HL-60/S4 treated with phorbol 12-myristate 13-acetate at 8.2 ng/mL for 4 days and 3 days (cell line): ENCODE data around the gene AGL.
"Not testable (repeated sequence)": the region's sequence is repeated elsewhere in the genome, so short reads cannot be mapped to it uniquely, and the experiment has no call there.

Experiments
- in situ Hi-C: fragments of 300-500 bp; cut with MboI; formaldehyde crosslinking; loops from 2 replicates; pipeline ENCODE4 v1.15.0; 2022; ENCODE audit warnings: low sequenced_read_pairs

Gene AGL

DNA sequence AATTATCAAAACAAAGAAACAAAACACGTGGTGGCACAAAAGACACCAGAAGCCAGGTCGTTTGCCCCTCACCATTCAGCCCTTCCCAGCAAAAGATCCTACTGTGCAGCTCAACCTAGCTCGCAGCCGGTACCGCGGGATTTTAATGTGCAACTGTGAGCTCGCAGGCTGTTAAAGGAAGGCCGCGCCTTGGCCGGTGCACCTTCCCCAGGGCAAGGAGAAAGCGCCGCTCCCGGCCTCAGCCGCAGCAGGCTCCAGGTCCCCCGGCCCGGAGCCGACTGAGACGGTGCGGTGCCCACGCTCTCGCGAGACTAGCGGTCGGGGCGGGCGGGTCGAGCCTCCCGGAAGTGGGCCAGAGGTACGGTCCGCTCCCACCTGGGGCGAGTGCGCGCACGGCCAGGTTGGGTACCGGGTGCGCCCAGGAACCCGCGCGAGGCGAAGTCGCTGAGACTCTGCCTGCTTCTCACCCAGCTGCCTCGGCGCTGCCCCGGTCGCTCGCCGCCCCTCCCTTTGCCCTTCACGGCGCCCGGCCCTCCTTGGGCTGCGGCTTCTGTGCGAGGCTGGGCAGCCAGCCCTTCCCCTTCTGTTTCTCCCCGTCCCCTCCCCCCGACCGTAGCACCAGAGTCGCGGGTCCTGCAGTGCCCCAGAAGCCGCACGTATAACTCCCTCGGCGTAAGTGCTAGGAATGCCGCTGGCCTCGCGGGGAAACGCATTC, at the start of gene AGL:
TSS of gene AGL (plus strand) at position 618 of the 715 bp plus-strand sequence. CDS start 682 bp downstream, outside the sequence.
- in situ Hi-C loops: no loop called here

DNA sequence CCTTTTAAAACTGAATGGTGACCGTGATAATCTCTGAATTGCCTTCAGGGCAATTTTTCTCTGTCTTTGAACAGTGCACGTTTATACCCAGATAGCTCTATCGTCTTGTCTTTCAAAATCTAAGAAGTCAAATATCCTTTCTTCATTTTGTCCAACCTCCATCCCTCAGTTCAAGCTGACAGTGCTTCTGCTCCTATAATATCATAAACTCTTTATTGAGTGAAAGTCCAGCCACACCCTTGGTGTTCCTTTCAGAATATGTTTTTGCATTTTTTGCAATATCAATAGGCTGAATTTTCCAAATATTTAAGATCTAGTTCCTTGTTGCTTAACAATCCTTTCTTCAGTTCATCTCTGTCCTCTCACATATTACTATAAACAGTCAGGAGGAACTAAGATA, 48.6 kb upstream of the AGL start:
- in situ Hi-C loops: loop anchor here (25.0 kb wide), 2 partner anchors 661 to 1086 kb away; partner anchors contain the start of genes EXTL2 and SLC30A7

DNA sequence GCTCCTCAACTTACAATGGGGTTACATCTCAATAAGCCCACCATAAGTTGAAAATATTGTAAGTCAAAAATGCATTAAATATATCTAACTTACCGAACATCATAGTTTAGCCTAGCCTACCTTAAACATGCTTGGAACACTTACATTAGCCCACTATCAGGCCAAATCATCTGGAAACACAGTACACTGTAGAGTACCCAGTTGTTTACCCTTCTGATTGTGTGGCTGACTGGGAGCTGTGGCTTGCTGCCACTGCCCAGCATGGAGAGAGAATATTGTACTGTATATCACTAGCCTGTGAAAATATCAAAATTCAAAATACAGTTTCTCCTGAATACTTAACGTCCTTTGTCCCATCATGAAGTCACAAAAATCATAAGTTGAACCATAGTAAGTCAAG, 43.3 kb upstream of the AGL start:
- in situ Hi-C loops: loop anchor here (25.0 kb wide), 2 partner anchors 655 to 1080 kb away; partner anchors contain the start of genes EXTL2 and SLC30A7

DNA sequence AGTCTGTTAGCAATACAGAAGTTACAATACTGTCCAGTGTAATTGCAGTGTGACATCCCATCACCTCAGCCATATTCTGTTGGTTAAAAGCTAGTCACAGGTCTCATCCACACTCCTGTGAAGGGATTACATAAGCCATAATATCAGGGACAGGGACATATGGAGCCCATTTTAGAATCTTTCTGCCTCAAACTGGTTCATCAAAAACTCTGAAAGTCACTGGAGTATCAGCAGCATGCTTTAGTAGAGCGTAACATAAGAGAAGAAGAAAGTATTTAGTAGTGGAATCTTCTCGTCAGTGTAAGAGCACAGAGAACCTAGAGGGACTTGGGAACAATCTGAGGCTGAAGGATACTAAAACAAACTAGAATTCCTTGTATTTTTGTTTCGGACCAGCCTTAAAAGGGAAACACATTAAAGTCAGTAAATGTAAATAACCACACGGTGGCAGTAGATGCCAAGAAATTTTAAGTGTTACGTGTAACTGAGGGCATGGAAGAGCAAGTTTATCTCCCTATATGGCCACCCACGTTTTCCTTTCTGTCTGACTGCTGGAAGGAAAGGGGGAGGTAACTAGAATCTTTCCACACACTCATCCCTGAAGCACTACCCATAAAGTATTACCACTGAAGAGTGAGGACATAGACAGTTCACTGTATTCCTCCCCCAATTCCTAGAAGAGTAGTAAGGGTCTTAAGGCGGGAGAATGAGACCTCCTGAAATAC, 41.6 kb upstream of the AGL start:
- in situ Hi-C loops: loop anchor here (25.0 kb wide), 2 partner anchors 654 to 1079 kb away; partner anchors contain the start of genes EXTL2 and SLC30A7

DNA sequence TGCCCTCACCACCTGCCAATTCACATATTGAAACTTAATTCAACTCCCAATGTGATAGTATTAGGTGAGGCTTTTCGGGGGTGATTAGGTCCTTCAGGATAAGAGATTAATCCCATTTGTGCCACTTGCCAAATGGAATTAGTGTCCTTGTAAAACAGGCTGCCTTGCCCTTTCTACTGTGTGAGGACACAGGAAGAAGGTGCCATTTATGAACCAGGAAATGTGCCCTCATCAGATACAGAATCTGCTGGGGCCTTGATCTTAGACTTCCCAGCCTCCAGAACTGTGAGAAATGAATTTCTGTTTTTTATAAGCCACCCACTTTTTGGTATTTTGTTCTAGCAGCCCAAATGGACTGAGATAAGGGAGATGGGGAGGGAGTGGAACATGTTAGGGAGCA, 39.1 kb upstream of the AGL start:
- in situ Hi-C loops: loop anchor here (10.0 to 25.0 kb wide), 3 partner anchors 224 to 1076 kb away; partner anchors contain the start of genes EXTL2 and SLC30A7

DNA sequence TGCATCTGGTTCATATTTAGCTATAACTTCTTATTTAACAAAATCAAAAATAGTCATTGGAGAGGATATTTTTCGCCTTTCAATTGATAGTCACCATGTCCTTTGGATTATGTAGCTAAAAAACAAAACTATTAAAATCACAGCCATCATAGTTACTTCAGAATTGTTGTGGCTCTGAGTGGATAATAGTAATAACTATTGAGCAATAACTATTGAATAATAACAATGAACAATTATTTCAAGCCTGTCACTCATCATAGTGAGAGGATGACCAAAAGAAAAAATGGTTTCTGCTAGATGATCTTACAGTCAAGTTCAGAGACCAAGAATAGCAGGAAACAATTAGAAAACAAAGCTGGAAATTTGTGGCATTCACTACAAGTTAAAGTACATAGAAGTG, 38.4 kb upstream of the AGL start:
- in situ Hi-C loops: loop anchor here (10.0 to 25.0 kb wide), 3 partner anchors 223 to 1076 kb away; partner anchors contain the start of genes EXTL2 and SLC30A7

DNA sequence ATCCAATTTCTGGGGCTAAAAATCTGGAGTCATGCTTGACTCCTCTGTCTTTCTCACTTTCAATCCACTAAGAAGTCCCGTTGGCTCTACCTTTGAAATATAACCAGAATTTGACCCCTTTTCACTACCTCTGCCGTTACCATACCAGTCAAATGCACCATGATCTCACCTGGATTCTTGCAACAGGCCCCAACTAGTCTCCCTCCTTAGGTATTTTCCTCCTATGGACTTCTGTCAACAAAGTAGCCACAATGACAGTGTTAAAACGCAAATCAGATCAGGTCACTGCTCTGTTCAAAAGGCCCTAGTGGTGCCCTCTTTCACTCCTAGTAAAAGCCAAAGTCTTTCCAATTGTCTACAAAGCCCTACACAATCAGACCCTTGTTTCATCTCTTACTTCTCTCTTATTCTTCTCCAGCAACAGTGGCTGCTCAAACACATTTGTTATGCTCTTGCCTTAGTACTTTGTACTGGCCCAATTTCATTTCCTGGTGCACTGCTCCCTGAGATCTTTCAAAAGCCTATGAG, 35.7 kb upstream of the AGL start:
- in situ Hi-C loops: loop anchor here (10.0 to 25.0 kb wide), 3 partner anchors 220 to 1073 kb away; partner anchors contain the start of genes EXTL2 and SLC30A7

DNA sequence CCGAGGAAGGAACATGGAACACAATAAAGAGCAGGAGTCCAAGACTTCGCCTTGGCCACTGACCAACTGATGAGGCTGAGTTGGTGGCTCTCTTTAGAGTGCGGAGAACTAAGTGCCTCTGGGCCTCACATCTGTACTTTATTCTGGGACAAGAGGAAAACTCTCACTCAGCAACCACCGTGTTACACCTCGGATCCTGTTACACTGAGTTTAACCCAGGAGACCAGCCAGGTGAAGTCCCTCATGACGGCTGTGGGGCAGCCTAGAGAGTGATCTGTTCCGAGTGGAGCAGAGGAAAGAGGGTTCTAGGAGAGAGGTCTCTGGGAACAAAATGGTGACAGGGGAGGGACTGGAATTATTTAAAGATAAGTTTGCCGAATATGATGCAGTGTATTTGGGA, 33.5 kb upstream of the AGL start:
- in situ Hi-C loops: loop anchor here (10.0 to 25.0 kb wide), 3 partner anchors 218 to 1071 kb away; partner anchors contain the start of genes EXTL2 and SLC30A7

DNA sequence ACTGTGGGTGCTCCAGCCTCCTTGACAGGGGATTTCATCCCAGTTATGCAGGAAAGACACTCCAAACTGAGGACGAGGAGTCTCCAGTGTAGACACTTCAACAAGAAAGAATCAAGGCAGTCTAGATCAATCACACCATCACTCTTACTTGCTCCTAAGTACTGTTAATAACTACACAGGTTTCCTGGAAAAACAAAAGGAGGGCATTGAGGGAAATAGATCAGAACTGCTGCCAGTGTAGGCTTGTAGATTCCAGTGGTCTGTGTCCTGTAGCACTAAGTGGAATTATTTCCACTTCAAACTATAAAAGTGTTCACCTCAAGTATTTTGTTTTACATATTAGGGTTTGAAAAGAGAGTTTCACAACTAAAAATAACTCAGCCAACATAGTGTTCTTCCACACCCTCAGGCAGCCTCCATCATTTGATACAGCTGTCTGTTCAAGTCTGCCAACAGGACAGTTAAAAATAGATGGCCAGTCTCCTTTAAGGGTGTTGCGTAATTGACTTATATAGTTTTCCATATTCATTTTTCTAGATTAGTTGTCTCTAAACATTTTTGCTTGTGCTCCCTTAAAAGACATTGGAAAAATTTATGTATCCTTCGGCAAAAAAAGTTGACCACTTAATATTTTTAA, 32.0 kb upstream of the AGL start:
- in situ Hi-C loops: loop anchor here (10.0 to 25.0 kb wide), 3 partner anchors 217 to 1069 kb away; partner anchors contain the start of genes EXTL2 and SLC30A7

DNA sequence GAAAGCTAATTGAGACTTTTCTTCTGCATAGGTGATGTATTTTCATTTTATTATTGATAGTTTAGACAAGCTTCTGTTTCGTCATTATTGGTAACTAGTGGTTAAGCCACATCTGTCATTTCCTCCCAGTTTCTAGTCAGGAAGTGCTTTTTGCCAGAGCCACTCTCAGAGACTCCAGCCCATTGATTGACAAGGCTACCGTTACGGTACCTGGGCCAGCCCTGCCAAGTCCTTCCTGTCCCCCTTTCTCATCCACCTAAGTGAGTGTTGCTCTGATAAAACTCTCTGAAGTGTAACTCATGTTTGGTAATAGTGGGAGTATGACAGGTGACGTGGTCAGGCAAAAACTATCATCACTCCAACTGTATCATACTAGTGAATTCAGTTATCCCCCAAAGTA, 29.6 kb upstream of the AGL start:
- in situ Hi-C loops: loop anchor here (25.0 kb wide), 2 partner anchors 642 to 1067 kb away; partner anchors contain the start of genes EXTL2 and SLC30A7

DNA sequence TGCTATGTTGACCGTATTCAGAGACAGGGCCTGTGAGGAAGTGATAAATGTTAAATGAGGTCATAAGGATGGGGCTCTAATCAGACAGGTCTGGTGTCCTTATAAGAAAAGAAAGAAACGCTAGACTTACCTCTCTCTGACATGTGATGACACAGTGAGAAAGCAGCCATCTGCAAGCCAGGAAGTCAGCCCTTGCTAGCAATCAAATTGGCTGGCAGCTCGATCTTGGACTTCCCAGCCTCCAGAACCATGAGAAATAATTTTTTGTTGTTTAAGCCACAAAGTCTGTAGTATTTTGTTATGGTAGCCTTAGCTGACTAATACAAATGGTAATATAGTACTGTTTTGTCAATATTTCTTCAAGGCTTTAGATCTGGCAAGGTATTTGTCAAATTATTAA, 25.1 kb upstream of the AGL start:
- in situ Hi-C loops: no loop called here

DNA sequence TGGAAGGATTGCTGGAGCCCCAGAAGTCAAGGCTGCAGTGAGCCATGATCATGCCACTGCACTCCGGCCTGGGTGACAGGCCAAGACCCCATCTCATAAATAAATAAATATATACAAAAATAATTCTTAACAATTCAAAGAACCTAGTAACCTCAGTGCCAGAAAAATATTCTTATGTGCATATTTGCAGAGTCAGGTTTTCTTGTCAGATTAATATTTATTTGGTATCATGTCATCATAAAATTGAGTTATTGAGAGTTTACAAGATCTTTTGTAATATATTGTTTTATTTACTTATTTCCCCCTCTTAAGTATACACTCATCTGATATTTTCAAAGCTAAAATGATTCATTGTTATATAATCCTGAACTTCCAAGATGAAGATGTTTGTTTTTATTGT, 24.5 kb upstream of the AGL start:
- in situ Hi-C loops: no loop called here

DNA sequence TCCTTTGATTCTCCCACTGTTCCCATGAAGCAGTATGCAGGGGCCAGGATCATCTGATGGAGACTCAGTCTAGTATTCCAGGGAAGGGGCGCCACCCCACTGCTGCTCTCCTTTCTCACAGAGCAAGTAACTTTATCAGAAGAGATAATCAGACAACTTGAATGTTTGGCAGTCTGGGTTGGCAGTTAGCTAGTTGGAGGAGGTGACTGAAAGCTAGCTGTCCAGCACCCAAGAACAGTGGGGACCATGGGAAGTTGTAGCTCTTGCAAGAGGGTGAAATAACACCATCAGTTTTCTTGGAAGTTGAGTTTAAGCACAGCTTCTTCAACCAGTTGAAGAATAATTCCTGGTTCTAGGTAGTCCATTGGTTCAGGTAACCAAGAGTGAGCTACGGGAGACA, 22.2 kb upstream of the AGL start:
- in situ Hi-C loops: no loop called here

DNA sequence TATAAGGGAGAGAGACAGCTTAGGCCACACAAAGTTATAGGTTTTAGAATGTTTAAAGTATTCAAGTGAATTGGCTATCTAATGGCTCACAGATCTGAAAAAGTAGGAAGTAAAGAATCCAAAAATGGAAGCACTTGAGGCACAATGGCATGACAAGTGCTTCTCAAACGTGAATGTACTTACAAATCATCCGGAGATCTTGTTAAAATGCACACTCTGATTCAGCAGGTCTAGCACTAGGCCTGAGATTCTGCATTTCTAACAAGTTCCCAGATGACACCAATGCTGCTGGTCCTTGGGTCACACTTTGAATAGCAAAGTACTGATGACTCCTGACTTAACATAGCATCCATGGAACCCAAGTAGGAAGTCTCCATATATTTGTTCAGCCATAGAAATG, 20.9 kb upstream of the AGL start:
- in situ Hi-C loops: no loop called here

DNA sequence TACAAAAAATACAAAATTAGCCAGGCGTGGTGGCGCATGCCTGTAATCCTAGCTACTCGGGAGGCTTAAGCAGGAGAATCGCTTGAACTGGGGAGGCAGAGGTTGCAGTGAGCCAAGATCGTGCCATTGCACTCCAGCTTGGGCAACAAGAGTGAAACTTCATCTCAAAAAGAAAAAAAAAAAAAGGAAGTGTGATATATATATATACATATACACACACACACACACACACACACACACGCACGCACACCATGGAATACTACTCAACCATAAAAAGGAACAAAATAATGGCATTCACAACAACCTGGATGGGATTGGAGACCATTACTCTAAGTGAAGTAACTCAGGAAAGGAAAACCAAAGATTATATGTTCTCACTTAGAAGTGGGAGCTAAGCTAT, 16.2 kb upstream of the AGL start:
- in situ Hi-C loops: not testable (repeated sequence)

DNA sequence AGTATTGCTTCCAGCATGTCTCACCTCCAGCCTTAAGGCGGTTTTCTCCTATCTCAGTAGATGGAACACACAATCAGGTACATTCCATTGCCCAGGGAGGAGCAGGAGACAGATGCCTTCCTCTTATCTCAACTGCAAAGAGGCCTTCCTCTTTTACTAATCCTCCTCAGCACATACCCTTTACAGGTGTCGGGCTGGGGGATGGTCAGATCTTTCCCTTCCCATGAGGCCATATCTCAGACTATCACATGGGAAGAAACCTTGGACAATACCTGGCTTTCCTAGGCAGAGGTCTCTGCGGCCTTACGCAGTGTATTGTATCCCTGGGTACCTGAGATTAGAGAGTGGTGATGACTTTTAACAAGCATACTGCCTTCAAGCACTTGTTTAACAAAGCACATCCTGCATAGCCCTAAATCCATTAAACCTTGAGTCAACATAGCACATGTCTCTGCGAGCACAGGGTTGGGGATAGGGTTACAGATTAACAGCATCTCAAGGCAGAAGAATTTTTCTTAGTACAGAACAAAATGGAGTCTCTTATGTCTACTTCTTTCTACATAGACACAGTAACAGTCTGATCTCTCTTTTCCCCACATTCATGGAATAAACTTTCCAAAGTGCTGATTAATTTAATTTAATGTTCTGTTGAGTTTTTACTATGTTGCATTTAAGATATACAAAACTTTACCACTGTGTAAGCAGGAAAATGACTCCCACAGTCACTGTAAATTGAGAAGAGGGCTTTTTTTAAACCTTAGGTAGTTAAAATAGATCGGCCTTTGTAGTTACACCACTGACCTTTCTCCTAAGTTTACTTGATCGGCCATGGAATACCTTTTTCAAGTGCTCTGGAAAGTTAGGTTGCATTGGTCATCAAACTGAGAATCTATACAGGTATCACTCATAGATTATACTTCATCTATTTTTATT, 13.7 kb upstream of the AGL start:
- in situ Hi-C loops: not testable (repeated sequence)

DNA sequence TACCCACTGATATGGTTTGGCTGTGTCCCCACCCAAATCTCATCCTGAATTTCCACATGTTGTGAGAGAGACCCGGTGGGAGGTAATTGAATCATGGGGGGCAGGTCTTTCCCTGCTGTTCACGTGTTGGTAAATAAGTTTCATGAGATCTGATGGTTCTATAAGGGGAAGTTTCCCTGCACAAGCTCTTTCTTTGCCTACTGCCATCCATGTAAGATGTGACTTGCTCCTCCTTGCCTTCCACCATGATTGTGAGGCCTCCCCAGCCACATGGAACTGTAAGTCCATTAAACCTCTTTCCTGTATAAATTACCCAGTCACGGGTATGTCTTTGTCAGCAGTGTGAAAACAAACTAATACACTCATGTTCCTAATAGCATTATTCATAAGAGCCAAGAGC, 9.8 kb upstream of the AGL start:
- in situ Hi-C loops: not testable (repeated sequence)

DNA sequence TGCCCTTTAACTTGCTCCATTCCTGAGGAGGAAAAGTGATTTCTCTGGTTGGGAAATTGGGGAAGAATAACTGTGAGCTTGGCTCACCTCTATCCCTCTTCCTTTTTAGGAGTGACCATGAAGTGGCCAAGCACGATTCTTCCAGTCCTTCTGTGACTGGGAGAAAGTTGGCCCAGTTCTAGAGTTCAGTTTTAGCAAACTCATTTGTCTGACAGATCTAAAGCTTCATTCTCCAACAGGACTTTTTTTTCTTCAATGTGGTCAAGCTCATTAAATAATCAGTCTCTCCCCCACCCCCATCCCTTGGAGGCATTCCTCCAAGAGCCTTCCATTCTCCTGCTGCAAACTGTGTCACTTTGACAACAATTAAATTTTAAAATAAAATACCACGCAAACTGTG, 6.4 kb upstream of the AGL start:
- in situ Hi-C loops: no loop called here

DNA sequence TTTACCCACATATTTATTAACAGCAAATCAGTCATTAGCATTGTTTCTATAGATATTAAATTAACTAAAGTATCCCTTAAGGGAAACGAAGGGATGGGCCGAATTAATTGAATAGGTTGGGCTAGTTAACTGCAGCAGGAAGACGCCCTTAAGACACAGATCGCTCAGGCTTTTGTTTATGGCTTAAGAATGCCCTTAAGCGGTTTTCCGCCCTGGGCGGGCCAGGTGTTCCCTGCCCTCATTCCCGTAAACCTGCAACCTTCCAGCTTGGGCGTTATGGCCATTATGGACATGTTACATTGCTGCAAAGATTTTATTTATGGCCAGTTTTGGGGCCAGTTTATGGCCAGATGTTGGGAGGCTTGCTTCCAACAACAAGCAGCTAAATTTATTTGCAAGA, 5.0 kb upstream of the AGL start:
- in situ Hi-C loops: not testable (repeated sequence)

DNA sequence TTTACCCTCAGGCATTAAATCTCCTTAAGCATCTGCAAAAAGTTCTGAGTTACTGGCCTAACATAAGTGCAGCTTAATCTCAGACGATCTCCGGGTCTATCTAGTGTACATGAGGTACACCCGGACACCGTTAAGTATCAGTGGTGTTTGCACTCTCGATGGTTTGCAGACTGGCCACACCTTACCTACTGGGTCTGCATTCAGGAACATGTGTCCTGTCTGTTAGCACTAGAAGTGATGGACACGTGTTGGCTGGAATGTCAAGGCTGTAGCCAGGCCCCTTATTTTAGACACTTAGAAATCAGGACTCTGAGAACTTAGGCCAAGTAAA, 783 bp upstream of the AGL start:
- in situ Hi-C loops: no loop called here
